ENCODE measurements around the gene PAM16.

Gene PAM16

GRCh38 chr16:4293181-4293716, 57.9 kb downstream of the PAM16 start:
- DNase-seq = no peak

- no peak for DNase-seq
Observed at GRCh38 chr16:4291699-4292098, 59.4 kb downstream of the PAM16 start.

Measured in NCI-H2107 (cell line).